ENCODE data around the gene CPEB1.
"Not testable (repeated sequence)": the region's sequence is repeated elsewhere in the genome, so short reads cannot be mapped to it uniquely, and the experiment has no call there.

CPEB1 gene

DNA sequence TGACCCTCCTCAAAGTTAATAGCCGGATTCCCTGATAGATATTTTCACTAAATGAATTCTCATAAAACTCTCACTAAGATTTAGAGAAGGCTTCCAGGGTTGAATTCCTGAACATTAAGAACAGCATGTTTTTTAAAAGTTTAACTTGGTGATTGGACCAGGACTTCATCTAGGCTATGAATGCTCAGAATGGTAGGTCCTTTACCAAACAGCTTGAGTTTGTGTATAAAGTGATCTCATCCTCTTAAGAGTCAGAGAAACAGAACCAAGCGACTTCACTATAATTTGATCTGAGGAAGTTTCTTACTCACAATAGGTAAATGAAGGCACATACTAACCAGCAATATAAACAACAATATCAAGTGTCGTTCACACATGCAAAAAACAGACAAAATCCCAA, 143.1 kb downstream of the CPEB1 start:
- not testable (repeated sequence) for H3K36me3 ChIP-seq (ENCODE audit: control insufficient read depth, insufficient read depth, low read length, severe bottlenecking); H3K4me1 ChIP-seq (ENCODE audit: control insufficient read depth, insufficient read depth, low read length); H3K9me3 ChIP-seq (ENCODE audit: control insufficient read depth, low read length); H3K9ac ChIP-seq (ENCODE audit: low read length); H3K4me3 ChIP-seq (ENCODE audit: low read length); DNase-seq (ENCODE audit: low read depth); H3K27me3 ChIP-seq (replicated peaks; ENCODE audit: control insufficient read depth, insufficient read depth, low read length)

DNA sequence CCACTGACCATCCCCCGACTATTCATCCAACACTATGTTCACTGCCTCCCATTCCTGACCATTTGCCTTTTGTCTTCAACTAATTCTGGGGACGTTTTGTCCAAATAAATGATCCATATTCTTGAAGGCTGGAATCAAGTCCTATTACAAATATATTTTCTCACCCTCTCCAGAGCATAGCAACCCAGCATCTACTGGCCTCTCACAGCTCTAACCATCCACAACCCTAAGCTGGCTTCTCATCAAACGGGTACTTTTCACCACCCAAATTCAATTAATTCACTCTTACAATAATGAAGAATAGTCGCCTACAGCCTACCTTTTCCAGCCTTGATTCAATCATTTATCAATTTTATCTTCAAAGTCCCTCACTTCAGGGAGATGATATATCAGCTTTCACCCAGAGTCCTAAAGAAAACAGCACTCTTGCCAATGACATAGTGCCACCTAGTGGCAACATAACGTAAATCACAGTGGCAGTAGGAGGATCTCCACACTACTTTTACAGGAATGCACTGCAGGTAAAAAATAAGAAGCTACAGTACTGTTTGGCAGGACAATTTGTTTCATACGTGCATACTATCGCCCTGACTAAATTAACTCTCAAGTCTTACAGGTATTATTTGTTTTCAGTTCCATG, 144.3 kb downstream of the CPEB1 start:
- peaks cover 15% of the 10 kb centered on the region for H3K9me3 ChIP-seq (ENCODE audit: control insufficient read depth, low read length)
- H3K4me1 ChIP-seq (ENCODE audit: control insufficient read depth, insufficient read depth, low read length); H3K27me3 ChIP-seq (replicated peaks; ENCODE audit: control insufficient read depth, insufficient read depth, low read length): not testable (repeated sequence)

DNA sequence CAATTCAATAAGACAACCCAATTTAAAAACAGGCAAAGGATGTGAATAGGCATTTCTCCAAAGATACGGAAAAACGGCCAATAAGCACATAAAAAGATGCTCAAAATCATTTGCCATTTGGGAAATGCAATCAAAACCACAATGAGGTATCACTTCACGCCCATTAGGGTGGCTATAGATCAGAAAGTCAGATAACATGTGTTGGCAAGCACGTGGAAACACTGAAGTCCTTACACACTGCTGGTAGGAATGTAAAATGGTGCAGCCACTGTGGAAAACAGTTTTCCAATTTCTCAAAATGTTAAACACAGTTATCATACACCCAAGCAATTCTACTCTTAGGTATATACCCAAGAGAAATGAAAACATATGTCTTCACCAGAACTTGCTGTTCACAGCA, 146.4 kb downstream of the CPEB1 start:
- not testable (repeated sequence) for H3K36me3 ChIP-seq (ENCODE audit: control insufficient read depth, insufficient read depth, low read length, severe bottlenecking); H3K4me3 ChIP-seq (ENCODE audit: low read length); H3K27me3 ChIP-seq (replicated peaks; ENCODE audit: control insufficient read depth, insufficient read depth, low read length); H3K9ac ChIP-seq (ENCODE audit: low read length); H3K4me1 ChIP-seq (ENCODE audit: control insufficient read depth, insufficient read depth, low read length); DNase-seq (ENCODE audit: low read depth)
- H3K9me3 ChIP-seq (ENCODE audit: control insufficient read depth, low read length), result peaks cover 15% of the 10 kb centered on the region

More for the DNA sequence above, 144.3 kb downstream of the CPEB1 start:
- H3K9ac ChIP-seq (ENCODE audit: low read length); H3K36me3 ChIP-seq (ENCODE audit: control insufficient read depth, insufficient read depth, low read length, severe bottlenecking); DNase-seq (ENCODE audit: low read depth); H3K4me3 ChIP-seq (ENCODE audit: low read length): not testable (repeated sequence)

DNA sequence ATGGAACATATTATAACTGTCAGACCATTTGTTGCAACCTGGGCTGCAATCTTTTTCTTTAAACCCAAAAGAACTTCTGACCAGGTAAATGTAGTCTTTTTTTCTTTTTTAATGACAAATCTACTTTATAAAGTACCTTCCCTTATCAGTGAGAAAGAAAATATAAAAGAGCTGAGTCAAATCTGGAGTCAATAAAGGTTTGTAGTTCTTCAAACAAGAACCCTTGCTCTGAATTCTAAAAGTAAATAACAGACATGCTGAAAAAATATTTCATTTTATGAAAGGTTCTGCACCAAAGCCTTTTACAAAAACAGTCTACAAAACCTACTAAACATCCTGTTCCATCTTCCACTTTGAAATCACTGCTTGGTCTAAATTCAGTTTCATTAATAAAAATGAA, 149.2 kb downstream of the CPEB1 start:
- peaks cover 15% of the 10 kb centered on the region for H3K9me3 ChIP-seq (ENCODE audit: control insufficient read depth, low read length)
- H3K27me3 ChIP-seq (replicated peaks; ENCODE audit: control insufficient read depth, insufficient read depth, low read length); DNase-seq (ENCODE audit: low read depth); H3K36me3 ChIP-seq (ENCODE audit: control insufficient read depth, insufficient read depth, low read length, severe bottlenecking); H3K9ac ChIP-seq (ENCODE audit: low read length); H3K4me3 ChIP-seq (ENCODE audit: low read length); H3K4me1 ChIP-seq (ENCODE audit: control insufficient read depth, insufficient read depth, low read length): not testable (repeated sequence)
